Neural cell (in vitro differentiated cells): ENCODE data around the gene PLN. TPM values are rescaled to one million over a fixed set of nuclear protein-coding genes. Genes with fewer than 3 reads are reported as not detected.

Experiments used
- H2AFZ ChIP-seq: fragments of 200-600, 300-800 bp; sonication (generic), shearing (Covaris generic); 2 replicates; pipeline ENCODE4 v1.6.0; 2014; ENCODE audit warnings: low read depth, mild to moderate bottlenecking, antibody characterized with exemption, low read length, moderate library complexity
- H3F3A ChIP-seq: fragments of 200-600 bp; shearing (Covaris generic); 2 replicates; pipeline ENCODE4 v1.6.1; 2016; ENCODE audit warnings: mild to moderate bottlenecking, moderate library complexity, mixed read lengths, antibody characterized with exemption, low read length; ENCODE audit not compliant: insufficient read depth, poor library complexity, severe bottlenecking
- H3K27ac ChIP-seq: fragments of 200-600, 300-800 bp; sonication (generic), shearing (Covaris generic); 2 replicates; pipeline ENCODE4 v1.5.1; 2014; ENCODE audit warnings: mild to moderate bottlenecking, low read length, moderate library complexity
- H3K27me3 ChIP-seq: fragments of 300-800, 200-600 bp; sonication (generic), shearing (Covaris generic); 2 replicates; pipeline ENCODE4 v1.6.0; 2014; ENCODE audit warnings: mild to moderate bottlenecking, low read depth, low read length, moderate library complexity; ENCODE audit not compliant: insufficient read depth
- H3K36me3 ChIP-seq: fragments of 300-800, 200-600 bp; sonication (generic), shearing (Covaris generic); 2 replicates; pipeline ENCODE4 v1.5.1; 2014; ENCODE audit warnings: mild to moderate bottlenecking, antibody characterized with exemption, low read length, moderate library complexity; ENCODE audit not compliant: insufficient read depth
- H3K4me2 ChIP-seq: fragments of 300-800, 200-600 bp; sonication (generic), shearing (Covaris generic); 2 replicates; pipeline ENCODE4 v1.6.0; 2014; ENCODE audit warnings: mild to moderate bottlenecking, low read length
- H3K4me3 ChIP-seq: fragments of 300-800, 200-600 bp; sonication (generic), shearing (Covaris generic); 2 replicates; pipeline ENCODE4 v1.5.1; 2014; ENCODE audit warnings: mild to moderate bottlenecking, low read length, moderate library complexity
- H3K79me2 ChIP-seq: fragments of 200-600 bp; shearing (Covaris generic); replicated peaks from 2 replicates; pipeline ENCODE4 v1.6.0; 2014; ENCODE audit warnings: mild to moderate bottlenecking, low read length, moderate library complexity; ENCODE audit not compliant: insufficient read depth
- H3K9ac ChIP-seq: fragments of 300-800, 200-600 bp; sonication (generic), shearing (Covaris generic); 2 replicates; pipeline ENCODE4 v1.6.1; 2016; ENCODE audit warnings: mild to moderate bottlenecking, low read length, mixed read lengths
- H3K9me2 ChIP-seq: fragments of 200-600 bp; shearing (Covaris generic); 2 replicates; pipeline ENCODE4 v1.6.1; 2016; ENCODE audit warnings: mild to moderate bottlenecking, low read length, mixed read lengths; ENCODE audit not compliant: insufficient read depth
- H3K9me3 ChIP-seq: fragments of 200-600, 300-800 bp; sonication (generic), shearing (Covaris generic); 2 replicates; pipeline ENCODE4 v1.6.1; 2016; ENCODE audit warnings: mild to moderate bottlenecking, mixed run types, low read length, moderate library complexity, mixed read lengths
- H4K20me1 ChIP-seq: fragments of 200-600 bp; shearing (Covaris generic); 2 replicates; pipeline ENCODE4 v1.6.1; 2016; ENCODE audit warnings: mild to moderate bottlenecking, mixed run types; ENCODE audit not compliant: insufficient read depth
- CTCF ChIP-seq: fragments of 450-650 bp; IDR thresholded peaks from 2 replicates; pipeline ENCODE4 v1.5.1; 2014; ENCODE audit warnings: antibody characterized with exemption, mild to moderate bottlenecking, moderate library complexity; ENCODE audit not compliant: poor library complexity, severe bottlenecking
- EP300 ChIP-seq: fragments of 450-650 bp; conservative IDR thresholded peaks from 2 replicates; pipeline ENCODE4 v1.6.1; 2014; ENCODE audit warnings: antibody characterized with exemption, mild to moderate bottlenecking, moderate library complexity; ENCODE audit not compliant: poor library complexity, severe bottlenecking
- EZH2 ChIP-seq: fragments of 200-600, 300-800 bp; shearing (Covaris generic), sonication (generic); IDR thresholded peaks from 2 replicates; pipeline ENCODE4 v1.6.1; 2014; ENCODE audit warnings: antibody characterized with exemption, low read length, borderline replicate concordance, mild to moderate bottlenecking; ENCODE audit not compliant: insufficient read depth, poor library complexity, severe bottlenecking
- POLR2AphosphoS5 ChIP-seq: IDR thresholded peaks from 2 replicates; pipeline ENCODE4 v1.6.1; 2012
- RAD21 ChIP-seq: fragments of 450-650 bp; conservative IDR thresholded peaks from 2 replicates; pipeline ENCODE4 v1.6.1; 2014; ENCODE audit warnings: antibody characterized with exemption, mild to moderate bottlenecking, moderate library complexity
- REST ChIP-seq: IDR thresholded peaks from 2 replicates; pipeline ENCODE4 v1.6.1; 2012; ENCODE audit warnings: borderline replicate concordance
- SMC3 ChIP-seq: fragments of 450-650 bp; conservative IDR thresholded peaks from 2 replicates; pipeline ENCODE4 v1.6.1; 2014; ENCODE audit warnings: antibody characterized with exemption, mild to moderate bottlenecking, moderate library complexity; ENCODE audit not compliant: poor library complexity
- TAF1 ChIP-seq: IDR thresholded peaks from 2 replicates; pipeline ENCODE4 v1.6.1; 2012; ENCODE audit warnings: low read depth
- polyA plus RNA-seq: library from polyadenylated mRNA; depleted of rRNA; stranded (reverse); fragments of >200 nt; gene quantifications from 2 replicates; pipeline ENCODE4 v1.2.3, GENCODE V29; 2014

Gene PLN
- polyA plus RNA-seq, 1 donor from 2014 or later, result not detected

DNA sequence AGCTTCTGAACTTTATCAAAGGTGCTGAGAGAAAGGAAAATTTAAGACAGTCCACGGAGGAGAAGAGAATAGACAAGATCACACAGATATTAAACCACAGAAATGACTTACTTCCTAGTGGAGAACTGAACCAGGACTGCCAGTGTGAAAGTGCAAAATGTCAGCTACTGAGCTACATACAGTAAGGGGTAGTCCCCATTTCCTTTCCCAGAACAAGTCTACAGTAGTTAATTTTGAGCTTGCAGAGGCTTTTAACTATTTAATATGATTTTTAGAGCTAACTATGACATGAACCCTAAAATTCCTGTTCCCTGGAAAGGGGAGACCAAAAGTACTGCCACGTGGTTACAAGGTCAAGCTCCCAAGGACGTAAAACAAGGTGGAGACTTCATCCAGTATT lies 58.2 kb downstream of the PLN start:
- H3K9ac ChIP-seq, result no peak overlapping the region
- no peaks in the 10 kb centered on the region for H3F3A ChIP-seq
- H3K79me2 ChIP-seq, result no peaks in the 10 kb centered on the region
- H3K4me2 ChIP-seq, result no peak overlapping the region
- TF ChIP-seq EZH2 (no peak), SMC3 (no peak), EP300 (no peak), RAD21 (no peak), TAF1 (no peak), CTCF (no peak), POLR2AphosphoS5 (no peak)
- H2AFZ ChIP-seq, result no peak overlapping the region
- H4K20me1 ChIP-seq, result no peaks in the 10 kb centered on the region
- no peaks in the 10 kb centered on the region for H3K9me2 ChIP-seq
- H3K27me3 ChIP-seq, result no peaks in the 10 kb centered on the region
- no peak overlapping the region for H3K4me3 ChIP-seq
- H3K27ac ChIP-seq, result no peak overlapping the region
- no peaks in the 10 kb centered on the region for H3K9me3 ChIP-seq
- H3K36me3 ChIP-seq, result no peaks in the 10 kb centered on the region

GRCh38 chr6:118606858-118607257 lies 58.8 kb downstream of the PLN start:
- Histone ChIP-seq H3K79me2 (peaks cover 4% of the 10 kb centered on the region), H3K36me3 (no peaks in the 10 kb centered on the region), H3F3A (no peaks in the 10 kb centered on the region), H2AFZ (no peak overlapping the region), H3K9me3 (no peaks in the 10 kb centered on the region), H3K27ac (no peak overlapping the region), H3K4me2 (no peak overlapping the region), H3K27me3 (no peaks in the 10 kb centered on the region), H3K9me2 (no peaks in the 10 kb centered on the region), H4K20me1 (no peaks in the 10 kb centered on the region), H3K4me3 (no peak overlapping the region), H3K9ac (no peak overlapping the region)
- no peak for TF ChIP-seq REST
- TF ChIP-seq TAF1, result no peak
- TF ChIP-seq SMC3, result no peak

Other genes starting within 250 kb of the PLN start
- 16.0 and 17.0 TPM in 2 replicates for gene CEP85L, start 103.3 kb downstream of the PLN start, polyA plus RNA-seq